Myocyte (in vitro differentiated cells): ENCODE measurements around the gene RFPL4AL1. TPM values are rescaled to one million over a fixed set of nuclear protein-coding genes. Genes with fewer than 3 reads are reported as not detected.

Experiments used
- total RNA-seq: library from RNA; depleted of rRNA; stranded (reverse); fragments of >200 nt; gene quantifications from 2 replicates; pipeline ENCODE4 v1.2.3, GENCODE V29; 2014

Gene RFPL4AL1
- total RNA-seq, 1 donor from 2014 or later = not detected

Other genes starting within 250 kb of the RFPL4AL1 start
- gene SBK2, start 232.0 kb upstream of the RFPL4AL1 start, total RNA-seq = 39.9 and 84.5 TPM in 2 replicates
- gene SBK3, start 223.6 kb upstream of the RFPL4AL1 start, total RNA-seq = 1.4 and 5.1 TPM in 2 replicates
- 13.1 and 13.3 TPM in 2 replicates for gene ZNF579, start 188.3 kb upstream of the RFPL4AL1 start, total RNA-seq
- gene FIZ1, start 169.6 kb upstream of the RFPL4AL1 start, total RNA-seq = 5.3 and 9.1 TPM in 2 replicates
- gene ZNF524, start 168.8 kb upstream of the RFPL4AL1 start, total RNA-seq = 21.9 and 29.8 TPM in 2 replicates
- gene ZNF865, start 163.5 kb upstream of the RFPL4AL1 start, total RNA-seq = 2.9 and 3.5 TPM in 2 replicates
- 8.7 and 9.3 TPM in 2 replicates for gene ZNF784, start 144.6 kb upstream of the RFPL4AL1 start, total RNA-seq
- gene ZNF580, start 128.1 kb upstream of the RFPL4AL1 start, total RNA-seq = 10.2 and 14.7 TPM in 2 replicates
- gene ZNF581, start 125.5 kb upstream of the RFPL4AL1 start, total RNA-seq = 11.4 and 13.2 TPM in 2 replicates
- gene CCDC106, start 120.9 kb upstream of the RFPL4AL1 start, total RNA-seq = 23.5 and 25.5 TPM in 2 replicates
- 63.8 and 67.0 TPM in 2 replicates for gene U2AF2, start 114.1 kb upstream of the RFPL4AL1 start, total RNA-seq
- gene EPN1, start 93.9 kb upstream of the RFPL4AL1 start, total RNA-seq = 73.4 and 93.4 TPM in 2 replicates
- not detected in 2 replicates for gene NLRP9, start 30.7 kb upstream of the RFPL4AL1 start, total RNA-seq
- not detected in 2 replicates for gene RFPL4A, start 10.0 kb upstream of the RFPL4AL1 start, total RNA-seq
- gene NLRP11, start 62.9 kb downstream of the RFPL4AL1 start, total RNA-seq = not detected in 2 replicates
- not detected in 2 replicates for gene NLRP4, start 67.4 kb downstream of the RFPL4AL1 start, total RNA-seq
- not detected in 2 replicates for gene NLRP13, start 163.2 kb downstream of the RFPL4AL1 start, total RNA-seq
- gene NLRP8, start 178.7 kb downstream of the RFPL4AL1 start, total RNA-seq = not detected in 2 replicates
- gene NLRP5, start 217.7 kb downstream of the RFPL4AL1 start, total RNA-seq = not detected in 2 replicates